Measurements from ENCODE around the gene PRG3.

The PRG3 gene

GRCh38 chr11:57426439-57426928 is 45.5 kb upstream of the PRG3 start:
- TF ChIP-seq, protein P1, sequence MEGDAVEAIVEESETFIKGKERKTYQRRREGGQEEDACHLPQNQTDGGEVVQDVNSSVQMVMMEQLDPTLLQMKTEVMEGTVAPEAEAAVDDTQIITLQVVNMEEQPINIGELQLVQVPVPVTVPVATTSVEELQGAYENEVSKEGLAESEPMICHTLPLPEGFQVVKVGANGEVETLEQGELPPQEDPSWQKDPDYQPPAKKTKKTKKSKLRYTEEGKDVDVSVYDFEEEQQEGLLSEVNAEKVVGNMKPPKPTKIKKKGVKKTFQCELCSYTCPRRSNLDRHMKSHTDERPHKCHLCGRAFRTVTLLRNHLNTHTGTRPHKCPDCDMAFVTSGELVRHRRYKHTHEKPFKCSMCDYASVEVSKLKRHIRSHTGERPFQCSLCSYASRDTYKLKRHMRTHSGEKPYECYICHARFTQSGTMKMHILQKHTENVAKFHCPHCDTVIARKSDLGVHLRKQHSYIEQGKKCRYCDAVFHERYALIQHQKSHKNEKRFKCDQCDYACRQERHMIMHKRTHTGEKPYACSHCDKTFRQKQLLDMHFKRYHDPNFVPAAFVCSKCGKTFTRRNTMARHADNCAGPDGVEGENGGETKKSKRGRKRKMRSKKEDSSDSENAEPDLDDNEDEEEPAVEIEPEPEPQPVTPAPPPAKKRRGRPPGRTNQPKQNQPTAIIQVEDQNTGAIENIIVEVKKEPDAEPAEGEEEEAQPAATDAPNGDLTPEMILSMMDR (IDR thresholded peaks at IDR 0.05; ENCODE audit: insufficient read depth, low read length, missing control alignments), result no peak
- ChIA-PET CTCF (interaction anchor here (0.7 to 3.2 kb wide), 4 partner anchors 31 to 100 kb away, joined by 3 to 25 read pairs (median 4); no protein-coding TSS in a partner anchor), POLR2A (no interaction called here)
- DNase-seq (ENCODE audit: low read depth, low spot score), result no peak
- peak overlapping the region; percentile 55 for H3K4me3 ChIP-seq (ENCODE audit: low read depth, low read length)

GRCh38 chr11:57425565-57426438 is 44.9 kb upstream of the PRG3 start:
- CTCF ChIA-PET, result interaction anchor here (0.7 to 3.2 kb wide), 4 partner anchors 31 to 101 kb away, joined by 3 to 25 read pairs (median 4); no protein-coding TSS in a partner anchor
- peak overlapping the region; percentile 55; the same call in 1 of the 2 replicates for H3K4me3 ChIP-seq (ENCODE audit: low read depth, low read length)
- POLR2A ChIA-PET, result no interaction called here
- no peak for DNase-seq (ENCODE audit: low read depth, low spot score)
- TF ChIP-seq, protein P1 (IDR thresholded peaks at IDR 0.05; ENCODE audit: insufficient read depth, low read length, missing control alignments), result no peak

DNA sequence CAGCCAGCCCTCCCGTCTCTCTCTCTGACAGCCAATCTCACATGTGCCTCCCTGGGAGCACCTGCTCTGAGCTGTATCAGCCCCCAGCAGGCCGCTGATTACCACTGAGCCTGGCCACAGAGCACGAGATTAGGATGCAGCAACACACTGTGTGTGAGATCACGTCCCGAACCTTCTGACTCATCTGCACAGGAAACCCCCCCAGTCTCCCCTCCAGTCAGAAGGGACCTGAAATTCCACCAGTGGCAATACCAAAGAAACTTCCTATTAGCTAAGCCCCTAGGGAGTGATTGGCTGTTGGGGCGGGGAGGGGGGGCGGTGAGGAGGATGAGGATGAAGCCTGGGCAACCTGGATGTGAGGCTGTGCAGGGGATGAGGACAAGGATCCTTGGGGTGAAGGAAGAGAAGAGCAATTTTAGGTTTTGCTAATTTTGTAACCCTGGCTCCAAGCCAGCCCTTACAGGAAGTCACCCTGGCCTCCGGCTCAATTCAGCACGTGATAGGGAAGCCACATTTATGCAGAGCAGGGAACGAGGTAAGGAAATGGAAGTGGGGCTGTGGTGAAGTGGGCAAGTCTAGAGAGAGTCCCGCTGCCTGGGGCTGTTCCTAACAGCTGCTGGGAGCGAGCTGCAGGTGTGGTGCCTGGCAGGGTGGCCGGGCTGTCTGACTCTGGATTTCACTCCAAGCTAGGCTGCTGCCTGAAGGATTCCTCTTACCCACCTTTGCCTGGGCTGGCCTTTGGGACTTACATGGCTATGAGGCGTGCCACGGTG is 44.0 kb upstream of the PRG3 start:
- TF ChIP-seq, protein P1 (IDR thresholded peaks at IDR 0.05; ENCODE audit: insufficient read depth, low read length, missing control alignments), result no peak
- H3K4me3 ChIP-seq (ENCODE audit: low read depth, low read length), result no peak overlapping the region; the same call in 1 of the 2 replicates
- CTCF ChIA-PET, result interaction anchor here (1.0 to 2.3 kb wide), 4 partner anchors 32 to 175 kb away, joined by 3 to 6 read pairs (median 3); no protein-coding TSS in a partner anchor
- peak; percentile 55 for DNase-seq (ENCODE audit: low read depth, low spot score)
- POLR2A ChIA-PET, result no interaction called here

DNA sequence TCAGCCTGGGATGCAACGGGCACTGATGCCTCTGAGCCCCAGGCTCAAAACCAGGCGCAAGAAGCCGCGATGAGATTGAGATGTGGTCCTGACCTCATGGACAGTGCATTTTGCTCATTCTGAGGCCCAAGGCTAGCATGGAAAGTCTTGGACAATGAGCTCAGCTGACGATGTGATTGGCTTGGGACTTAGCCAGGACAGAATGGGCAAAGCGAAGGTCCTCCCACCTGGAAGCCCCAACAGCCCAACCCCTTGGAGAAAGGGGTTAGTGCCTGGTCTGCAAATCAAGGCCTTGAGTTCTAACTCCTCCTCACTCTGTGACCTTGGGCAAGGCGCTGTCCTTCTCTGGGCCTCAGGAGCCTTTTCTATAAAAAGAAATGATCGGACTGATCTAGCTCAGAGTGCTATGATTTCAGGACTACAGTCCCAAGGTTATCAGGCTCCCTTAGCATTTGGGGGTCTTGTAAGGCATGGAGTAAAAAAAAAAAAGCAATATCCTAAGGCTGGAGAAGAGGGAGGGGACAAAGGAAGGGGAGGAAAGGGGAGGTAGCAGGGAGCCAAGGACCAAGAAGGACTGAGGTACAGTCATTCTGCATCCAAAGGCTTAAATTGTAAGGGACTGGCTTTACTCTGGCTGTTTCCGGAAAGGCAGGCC is 43.3 kb upstream of the PRG3 start:
- no peak for DNase-seq (ENCODE audit: low read depth, low spot score)
- ChIA-PET CTCF (interaction anchor here (1.0 to 2.3 kb wide), 4 partner anchors 77 to 175 kb away, joined by 3 to 6 read pairs (median 3); no protein-coding TSS in a partner anchor), POLR2A (no interaction called here)
- TF ChIP-seq, protein P1 (IDR thresholded peaks at IDR 0.05; ENCODE audit: insufficient read depth, low read length, missing control alignments), result no peak
- H3K4me3 ChIP-seq (ENCODE audit: low read depth, low read length), result no peak overlapping the region

DNA sequence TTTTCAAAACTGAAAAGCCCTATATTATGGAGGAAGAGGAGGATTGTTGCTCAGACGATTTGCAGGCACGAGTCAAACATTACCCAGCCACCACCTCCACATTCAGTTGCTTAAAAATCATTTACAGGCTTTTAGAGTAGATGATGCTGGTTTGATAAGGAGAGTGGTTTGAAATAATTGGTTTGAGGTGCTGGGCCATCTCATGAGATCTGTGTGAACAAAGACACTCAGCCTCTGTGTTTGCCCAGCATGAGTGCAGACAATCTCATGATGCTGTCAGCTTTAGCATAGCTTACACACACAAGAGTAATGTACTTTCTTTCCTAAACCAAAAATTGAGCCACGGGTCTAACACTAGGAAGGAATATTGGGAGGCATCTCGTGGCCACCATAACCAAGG is 41.7 kb upstream of the PRG3 start:
- ChIA-PET CTCF (interaction anchor here (1.0 to 2.7 kb wide), 2 partner anchors 35 to 74 kb away, joined by 3 to 12 read pairs; no protein-coding TSS in a partner anchor), POLR2A (no interaction called here)
- TF ChIP-seq, protein P1 (IDR thresholded peaks at IDR 0.05; ENCODE audit: insufficient read depth, low read length, missing control alignments), result no peak
- H3K4me3 ChIP-seq (ENCODE audit: low read depth, low read length), result no peak overlapping the region
- DNase-seq (ENCODE audit: low read depth, low spot score), result no peak
